NCI-H2081 (cell line): ENCODE data around the gene DERL2.

ENCODE experiments used
- DNase-seq, 2 experiments: peaks; one replicate each; lab custom pipeline; 2025; lab: John Stamatoyannopoulos, UW

The DERL2 gene

DNA sequence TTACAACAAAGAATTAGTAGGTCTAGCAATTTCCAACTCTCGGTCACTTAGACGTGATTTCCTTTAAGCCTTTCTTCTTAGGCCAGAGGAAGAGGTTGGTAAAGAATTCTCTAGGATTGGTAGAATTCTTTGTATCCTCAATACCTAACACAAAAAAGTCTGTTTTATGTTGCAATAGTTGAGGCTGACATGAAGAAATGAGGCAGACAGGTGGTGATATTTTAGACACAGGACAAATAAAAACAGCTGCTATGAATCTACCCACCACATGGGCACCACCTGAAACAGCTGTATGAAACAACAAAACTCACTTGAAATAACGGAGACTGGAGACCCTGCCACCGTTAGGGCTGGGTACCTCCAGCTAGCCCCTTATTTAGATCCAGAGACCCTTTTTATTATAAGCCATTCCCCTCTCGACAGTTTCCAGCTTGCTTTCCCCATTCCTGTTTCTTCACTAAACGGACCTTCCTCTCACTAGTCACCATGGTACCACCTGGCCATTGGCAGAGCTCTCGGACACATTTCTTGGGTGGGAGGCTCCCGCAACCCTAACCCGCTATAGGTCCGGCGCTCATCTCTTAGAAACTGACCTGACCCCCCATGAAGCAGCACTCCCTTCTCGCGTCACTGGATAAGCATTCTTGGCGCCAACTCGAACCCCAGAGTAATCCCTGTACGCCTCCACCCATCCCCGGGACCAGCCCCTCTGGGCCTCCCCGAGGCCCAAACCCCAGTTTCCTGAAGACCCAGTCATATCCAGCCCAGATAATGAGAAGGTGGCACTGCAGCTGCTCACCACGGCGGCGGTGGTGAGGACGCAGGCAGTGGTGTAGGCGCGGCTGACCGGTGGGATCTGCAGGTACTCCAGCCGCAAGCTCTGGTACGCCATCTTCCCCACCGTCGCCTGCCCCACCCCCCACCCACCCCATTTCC is at the start of gene DERL2:
DERL2 (minus strand) TSS at position 909 of the 936 bp plus-strand sequence; CDS start at position 892, 17 bp downstream.
- DNase-seq, result peak in 1 of 2 experiments; percentile 32

DNA sequence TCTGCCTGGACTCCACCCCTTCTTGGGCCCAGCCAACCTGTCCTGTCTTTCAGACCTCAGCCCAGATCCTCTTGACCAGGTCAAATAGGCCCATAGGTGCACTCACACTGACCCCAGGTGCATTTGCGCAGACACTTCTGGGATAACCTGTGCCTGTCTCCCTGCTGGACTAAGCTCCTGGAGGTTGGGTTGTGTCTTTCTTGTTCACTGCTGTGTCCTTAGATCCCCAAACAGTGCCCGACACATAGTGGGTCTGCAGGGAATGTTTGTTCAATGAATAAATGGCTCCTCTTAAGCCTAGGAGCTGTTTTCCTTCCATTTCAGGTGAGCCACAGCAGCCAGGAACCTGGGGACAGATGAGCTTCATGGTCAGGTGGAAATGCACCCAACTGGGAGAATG is 49.5 kb upstream of the DERL2 start:
- DNase-seq, result no peak

DNA sequence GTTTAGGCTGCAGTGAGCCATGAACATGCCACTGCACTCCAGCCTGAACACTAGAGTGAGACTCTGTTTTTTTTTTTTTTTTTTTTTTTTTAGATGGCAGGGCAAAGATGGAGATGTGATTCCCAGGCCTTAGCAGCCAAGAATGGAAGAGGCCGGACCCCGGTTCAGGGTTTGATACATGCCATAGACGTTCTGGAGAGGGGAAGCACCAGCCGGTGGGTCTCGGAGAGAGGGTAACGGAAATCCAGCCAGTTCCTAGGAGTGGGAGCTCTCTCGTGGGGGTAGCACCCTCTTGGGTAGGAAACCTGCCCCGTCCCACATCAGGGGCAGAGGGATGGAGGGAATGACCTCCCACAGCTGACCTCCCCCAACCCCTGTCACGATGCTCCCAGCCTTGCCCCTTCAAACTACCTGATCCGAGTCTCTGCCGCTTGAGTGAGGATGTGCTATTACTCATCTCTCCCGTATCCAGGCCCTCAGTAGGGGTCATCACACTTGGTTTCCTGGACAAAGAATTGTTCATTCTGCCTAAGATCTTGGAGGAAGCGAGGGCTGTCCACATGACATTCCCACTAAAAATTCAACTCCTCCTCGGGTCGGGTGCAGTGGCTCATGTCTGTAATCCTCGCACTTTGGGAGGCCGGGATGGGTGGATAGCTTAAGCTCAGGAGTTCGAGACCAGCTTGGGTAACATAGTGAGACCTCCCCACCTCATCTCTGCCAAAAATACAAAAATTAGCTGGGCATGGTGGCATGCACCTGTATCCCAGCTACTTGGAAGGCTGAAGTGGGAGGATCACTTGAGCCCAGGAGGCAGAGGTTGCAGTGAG is 47.7 kb upstream of the DERL2 start:
- no peak for DNase-seq

DNA sequence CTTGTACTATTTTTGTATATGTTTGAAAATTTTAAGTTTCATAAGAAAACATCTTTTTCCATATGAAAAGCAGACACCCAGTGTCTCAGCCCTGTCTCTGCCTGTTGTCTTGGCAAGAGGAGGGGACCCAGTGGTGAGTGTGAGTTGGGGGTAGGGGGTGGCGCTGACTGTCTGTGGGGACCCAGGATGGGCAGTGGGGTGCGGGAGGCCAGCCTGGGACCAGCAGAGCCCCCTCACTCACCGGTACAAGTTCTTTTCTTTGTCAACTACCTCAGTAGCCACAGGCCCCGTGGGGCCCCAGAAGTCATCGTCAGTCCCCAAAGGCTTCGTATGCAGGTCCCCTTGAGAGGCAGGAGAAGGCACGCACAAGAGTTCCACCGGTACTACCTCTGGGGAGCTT is 46.6 kb upstream of the DERL2 start:
- DNase-seq, result no peak

- DNase-seq, result no peak
Measured at GRCh38 chr17:5531085-5531418, 45.1 kb upstream of the DERL2 start.

GRCh38 chr17:5530265-5531084 is 44.5 kb upstream of the DERL2 start:
- DNase-seq, result no peak

DNA sequence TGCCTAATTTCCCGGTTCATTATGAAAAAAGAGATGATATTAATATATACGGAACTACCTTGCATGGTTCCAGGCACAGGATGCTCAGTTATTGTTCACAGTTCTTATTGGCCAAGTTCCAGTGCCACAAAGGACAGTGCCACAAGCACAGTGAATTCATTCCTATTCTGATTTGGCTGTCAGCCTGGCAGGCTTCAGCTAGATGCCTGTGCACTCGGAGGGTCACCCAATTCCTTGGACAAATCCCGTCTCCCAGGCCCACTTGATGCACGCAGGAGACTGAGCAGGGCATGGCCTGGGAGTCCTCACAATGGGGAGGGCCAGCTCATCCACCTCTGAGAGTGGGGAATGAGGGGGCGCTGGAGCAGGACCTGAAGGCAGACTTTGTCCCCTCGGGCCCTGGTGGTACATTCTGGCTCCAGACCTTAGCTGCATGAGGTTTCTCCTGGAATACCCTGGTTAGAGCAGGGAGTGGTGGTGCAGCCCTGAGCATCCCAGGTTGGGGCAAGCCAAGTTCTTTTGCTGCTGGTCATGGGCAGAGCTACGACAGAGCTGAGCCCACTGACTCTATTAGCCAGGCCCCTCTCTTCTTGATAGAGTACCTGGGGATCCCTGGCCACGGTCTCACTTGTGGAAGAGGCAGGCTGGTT is 41.7 kb upstream of the DERL2 start:
- DNase-seq, result no peak

DNA sequence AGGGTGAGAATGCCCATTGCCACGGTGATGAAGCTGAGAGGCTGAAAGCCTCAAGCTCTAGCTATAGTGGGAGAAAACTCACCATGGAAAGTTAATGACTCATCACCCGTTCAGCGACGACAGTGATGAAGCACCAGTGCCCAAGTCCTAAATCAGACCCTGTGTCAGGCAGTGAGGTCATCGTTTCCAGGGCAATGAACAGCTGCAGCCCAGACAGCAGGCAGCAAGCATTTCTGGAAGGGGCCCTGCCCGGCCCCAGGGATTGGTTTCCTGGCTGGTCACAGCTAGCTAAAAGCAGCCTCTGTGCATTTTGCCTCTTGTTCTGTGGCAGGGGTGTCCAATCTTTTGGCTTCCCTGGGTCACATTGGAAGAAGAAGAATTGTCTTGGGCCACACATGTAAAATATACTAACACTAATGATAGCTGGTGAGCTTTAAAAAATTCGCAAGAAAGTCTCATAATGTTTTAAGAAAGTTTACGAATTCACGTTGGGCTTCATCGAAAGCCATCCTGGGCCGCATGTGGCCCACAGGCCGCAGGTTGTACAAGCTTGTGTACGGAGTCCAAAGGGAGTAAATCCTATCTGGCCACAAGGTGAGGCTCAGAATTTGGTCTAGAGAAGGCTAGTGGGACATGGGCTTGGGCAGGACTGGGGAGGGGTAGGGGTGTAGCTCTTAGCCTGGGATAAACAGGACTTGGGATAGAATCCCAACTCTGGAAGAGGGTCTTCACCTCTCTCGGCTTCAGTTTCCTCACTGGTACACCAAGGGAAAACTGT is 41.0 kb upstream of the DERL2 start:
- peak in 1 of 2 experiments; percentile 15 for DNase-seq

DNA sequence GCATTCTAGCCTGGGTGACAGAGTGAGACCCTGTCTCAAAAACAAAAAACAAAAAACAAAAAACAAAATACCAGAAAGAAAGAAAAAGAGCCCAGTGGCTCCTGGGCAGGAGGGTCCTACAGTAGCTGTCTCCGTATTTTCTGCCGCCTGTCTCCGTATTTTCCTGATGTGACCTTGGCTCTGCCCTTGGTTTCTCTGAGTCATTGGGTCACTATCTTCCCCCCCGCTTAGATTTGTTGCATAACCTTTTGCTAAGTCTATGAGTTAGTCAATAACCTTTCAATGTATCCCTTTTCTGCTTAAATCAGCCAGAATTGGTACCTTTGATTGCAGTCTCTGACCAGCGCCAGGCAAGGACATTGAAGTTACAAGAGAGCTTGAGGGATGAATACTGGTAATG is 37.3 kb upstream of the DERL2 start:
- no peak for DNase-seq

DNA sequence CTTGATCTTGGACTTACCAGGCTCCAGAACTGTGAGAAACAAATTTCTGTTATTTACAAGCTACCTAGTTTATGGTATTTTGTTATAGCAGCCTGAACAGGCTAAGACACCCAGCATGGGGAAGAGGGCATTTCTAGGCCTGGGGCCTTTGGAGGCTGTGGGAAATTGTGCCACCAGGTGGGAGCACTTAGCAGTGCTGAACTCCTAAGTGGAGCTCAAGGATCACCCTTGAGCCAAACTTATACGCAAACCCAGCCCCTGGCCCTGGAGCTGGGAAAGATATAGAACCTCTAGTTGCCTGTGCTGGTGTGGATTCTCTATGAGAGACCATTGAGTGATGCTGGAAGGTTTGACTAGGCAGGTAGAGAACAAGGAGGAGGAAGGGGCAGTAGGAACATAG is 36.5 kb upstream of the DERL2 start:
- DNase-seq, result no peak

- DNase-seq, result no peak
Measured at GRCh38 chr17:5516060-5516792, 30.2 kb upstream of the DERL2 start.

DNA sequence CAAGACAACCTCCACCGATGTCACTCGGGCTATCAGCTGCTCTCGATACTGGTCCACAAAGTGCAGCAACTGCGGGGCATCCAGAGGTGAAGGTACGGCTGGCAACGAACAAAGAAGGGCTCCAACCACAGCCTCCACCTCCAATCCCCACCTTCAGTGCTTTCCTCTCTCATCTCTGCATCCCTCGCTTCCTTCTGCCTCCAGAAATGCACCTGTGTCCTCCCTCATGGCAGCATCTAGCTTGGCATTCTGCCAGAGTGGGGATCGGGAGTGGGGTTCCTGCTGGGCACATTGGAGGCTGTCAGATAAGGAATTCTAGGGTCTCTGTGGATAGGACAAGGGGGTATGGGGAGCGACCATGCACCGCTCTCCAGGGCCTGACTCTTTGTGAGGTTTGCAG is 29.0 kb upstream of the DERL2 start:
- no peak for DNase-seq

GRCh38 chr17:5513628-5514027 is 27.6 kb upstream of the DERL2 start:
- DNase-seq, result no peak

GRCh38 chr17:5511401-5512225 is 25.6 kb upstream of the DERL2 start:
- DNase-seq, result no peak

DNA sequence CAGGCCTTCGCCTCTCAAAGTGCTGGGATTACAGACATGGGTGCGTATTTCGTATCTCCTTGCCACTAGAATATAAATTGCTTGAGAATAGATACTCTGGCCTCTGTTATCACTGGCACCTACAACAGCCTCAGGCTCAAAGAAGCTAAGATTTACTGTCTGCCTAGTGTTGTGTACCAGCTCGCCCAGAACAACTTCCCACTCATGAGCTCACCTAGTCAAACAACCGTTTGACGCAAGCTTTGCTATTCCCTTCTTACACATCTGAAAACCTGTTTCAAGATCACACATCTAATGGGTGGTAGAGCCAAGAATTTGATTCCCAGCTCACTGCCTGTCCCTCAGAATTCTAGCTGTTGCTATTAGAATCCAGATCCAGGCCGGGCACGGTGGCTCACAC is 24.8 kb upstream of the DERL2 start:
- DNase-seq, result no peak

DNA sequence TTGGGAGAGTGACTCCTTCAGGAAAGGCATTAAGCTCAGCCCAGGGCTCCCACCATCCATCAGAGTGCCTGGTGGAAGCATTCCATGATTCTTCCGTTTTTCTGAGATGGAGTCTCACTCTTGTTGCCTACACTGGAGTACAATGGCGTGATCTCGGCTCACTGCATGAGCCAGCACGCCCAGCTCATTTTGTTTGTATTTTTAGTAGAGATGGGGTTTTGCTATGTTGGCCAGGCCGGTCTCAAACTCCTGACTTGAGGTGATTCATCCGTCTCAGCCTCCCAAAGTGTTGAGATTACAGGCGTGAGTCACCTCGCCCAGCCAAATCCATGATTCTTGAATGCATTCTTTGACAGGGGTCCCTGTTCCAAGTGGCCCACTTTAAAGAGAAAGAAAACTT is 23.5 kb upstream of the DERL2 start:
- DNase-seq, result no peak

- DNase-seq, result no peak
Measured at GRCh38 chr17:5508810-5509209, 22.8 kb upstream of the DERL2 start.

DNA sequence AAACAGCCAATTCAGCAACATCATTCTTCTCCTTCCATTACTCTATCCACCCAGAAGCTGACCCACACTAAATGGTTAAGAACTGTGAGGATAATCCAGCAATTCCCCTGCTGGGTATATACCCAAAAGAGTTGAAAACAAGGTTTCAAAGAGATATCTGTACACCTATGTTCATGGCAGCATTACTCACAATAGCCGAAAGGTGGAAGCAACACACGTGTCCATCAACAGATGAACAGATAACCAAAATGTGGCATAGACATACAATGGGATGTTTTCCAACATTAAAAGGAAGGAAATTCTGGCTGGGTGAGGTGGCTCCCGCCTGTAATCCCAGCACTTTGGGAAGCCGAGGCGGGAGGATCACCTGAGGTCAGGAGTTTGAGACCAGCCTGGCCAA is 20.3 kb upstream of the DERL2 start:
- no peak for DNase-seq

DNA sequence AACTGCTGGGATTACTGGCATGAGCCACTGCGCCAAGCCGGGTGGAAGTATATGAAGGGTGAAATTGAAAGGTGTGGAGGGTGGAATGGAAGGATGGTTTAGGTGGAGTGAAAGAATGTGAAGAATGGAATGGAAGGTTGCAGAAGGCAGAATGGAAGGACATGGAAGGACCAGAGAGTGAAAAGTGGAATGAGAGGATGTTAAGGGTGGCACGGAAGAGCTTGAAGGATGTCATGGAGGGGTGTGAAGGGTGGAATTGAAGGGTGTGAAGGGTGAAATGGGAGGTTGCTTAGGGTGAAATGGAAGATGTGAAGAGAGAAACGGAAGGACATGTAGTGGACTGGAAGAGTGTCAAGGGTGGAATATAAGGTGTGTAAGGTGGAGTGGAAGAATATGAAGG is 16.6 kb upstream of the DERL2 start:
- no peak for DNase-seq
